22Rv1 (cell line): ENCODE results near the gene NUDT17.

Source experiments
- ZFX ChIP-seq: fragments of 450-650 bp; IDR thresholded peaks from 2 replicates; pipeline ENCODE4 v1.6.1; 2017; ENCODE audit warnings: antibody characterized with exemption, borderline replicate concordance
- TF ChIP-seq, protein P1 (sequence below): fragments of 450-650 bp; IDR thresholded peaks from 2 replicates; pipeline ENCODE4 v1.5.1; 2017; ENCODE audit warnings: mild to moderate bottlenecking

DNA sequence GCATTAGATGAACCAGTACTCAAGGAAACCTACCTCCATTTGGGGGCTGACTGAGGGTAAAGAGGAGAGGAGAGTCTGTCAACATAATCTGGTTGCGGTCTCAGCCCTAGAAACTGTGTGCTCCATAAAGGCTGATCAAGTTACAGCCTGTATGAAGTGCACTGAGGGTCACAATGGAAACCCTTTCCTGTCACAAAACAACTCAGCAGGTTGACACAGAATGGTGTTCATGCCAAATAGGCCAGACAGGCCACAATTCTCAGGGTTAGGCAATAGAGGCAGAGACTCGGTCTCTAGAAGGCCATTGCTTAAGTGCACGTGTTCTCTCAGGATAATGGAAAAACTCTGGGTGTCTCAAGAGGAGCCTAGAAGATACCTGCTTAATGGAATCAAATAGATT, 44.3 kb downstream of the NUDT17 start:
- TF ChIP-seq, protein P1, sequence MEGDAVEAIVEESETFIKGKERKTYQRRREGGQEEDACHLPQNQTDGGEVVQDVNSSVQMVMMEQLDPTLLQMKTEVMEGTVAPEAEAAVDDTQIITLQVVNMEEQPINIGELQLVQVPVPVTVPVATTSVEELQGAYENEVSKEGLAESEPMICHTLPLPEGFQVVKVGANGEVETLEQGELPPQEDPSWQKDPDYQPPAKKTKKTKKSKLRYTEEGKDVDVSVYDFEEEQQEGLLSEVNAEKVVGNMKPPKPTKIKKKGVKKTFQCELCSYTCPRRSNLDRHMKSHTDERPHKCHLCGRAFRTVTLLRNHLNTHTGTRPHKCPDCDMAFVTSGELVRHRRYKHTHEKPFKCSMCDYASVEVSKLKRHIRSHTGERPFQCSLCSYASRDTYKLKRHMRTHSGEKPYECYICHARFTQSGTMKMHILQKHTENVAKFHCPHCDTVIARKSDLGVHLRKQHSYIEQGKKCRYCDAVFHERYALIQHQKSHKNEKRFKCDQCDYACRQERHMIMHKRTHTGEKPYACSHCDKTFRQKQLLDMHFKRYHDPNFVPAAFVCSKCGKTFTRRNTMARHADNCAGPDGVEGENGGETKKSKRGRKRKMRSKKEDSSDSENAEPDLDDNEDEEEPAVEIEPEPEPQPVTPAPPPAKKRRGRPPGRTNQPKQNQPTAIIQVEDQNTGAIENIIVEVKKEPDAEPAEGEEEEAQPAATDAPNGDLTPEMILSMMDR: no peak
- no peak for TF ChIP-seq ZFX
